Hepatocyte (in vitro differentiated cells): ENCODE results near the gene RNF217.

Source experiments
- EZH2phosphoT487 ChIP-seq: fragments of 200-600 bp; sonication (generic); IDR thresholded peaks from one replicate; pipeline ENCODE4 v1.6.1; 2018; ENCODE audit warnings: antibody characterized with exemption, mild to moderate bottlenecking, low read depth, moderate library complexity; ENCODE audit not compliant: unreplicated experiment, severe bottlenecking
- TF ChIP-seq, protein P1 (sequence below): fragments of 200-600 bp; sonication (generic); IDR thresholded peaks from 2 replicates; pipeline ENCODE4 v1.5.1; 2016; ENCODE audit warnings: antibody characterized with exemption, mild to moderate bottlenecking; ENCODE audit not compliant: poor library complexity

DNA sequence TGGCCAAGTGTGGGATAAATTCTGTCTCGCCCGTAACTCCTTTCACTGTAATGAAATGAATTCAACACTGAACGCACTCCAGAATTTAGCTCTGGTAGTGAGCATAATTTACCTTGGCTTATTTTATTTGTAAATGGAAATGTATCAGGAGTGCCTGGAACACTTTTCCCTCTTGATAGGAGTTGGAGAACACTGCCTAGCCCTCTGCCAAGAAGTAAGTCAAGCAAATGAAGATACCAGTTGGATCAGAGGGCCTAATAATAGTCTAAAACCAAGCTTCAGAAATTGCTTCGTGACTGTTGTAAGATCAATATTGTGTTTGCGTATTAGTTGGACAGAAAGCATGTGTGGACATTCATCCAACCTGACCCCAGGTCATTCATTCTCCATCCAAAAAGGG, 126.7 kb downstream of the RNF217 start:
- TF ChIP-seq, protein P1, sequence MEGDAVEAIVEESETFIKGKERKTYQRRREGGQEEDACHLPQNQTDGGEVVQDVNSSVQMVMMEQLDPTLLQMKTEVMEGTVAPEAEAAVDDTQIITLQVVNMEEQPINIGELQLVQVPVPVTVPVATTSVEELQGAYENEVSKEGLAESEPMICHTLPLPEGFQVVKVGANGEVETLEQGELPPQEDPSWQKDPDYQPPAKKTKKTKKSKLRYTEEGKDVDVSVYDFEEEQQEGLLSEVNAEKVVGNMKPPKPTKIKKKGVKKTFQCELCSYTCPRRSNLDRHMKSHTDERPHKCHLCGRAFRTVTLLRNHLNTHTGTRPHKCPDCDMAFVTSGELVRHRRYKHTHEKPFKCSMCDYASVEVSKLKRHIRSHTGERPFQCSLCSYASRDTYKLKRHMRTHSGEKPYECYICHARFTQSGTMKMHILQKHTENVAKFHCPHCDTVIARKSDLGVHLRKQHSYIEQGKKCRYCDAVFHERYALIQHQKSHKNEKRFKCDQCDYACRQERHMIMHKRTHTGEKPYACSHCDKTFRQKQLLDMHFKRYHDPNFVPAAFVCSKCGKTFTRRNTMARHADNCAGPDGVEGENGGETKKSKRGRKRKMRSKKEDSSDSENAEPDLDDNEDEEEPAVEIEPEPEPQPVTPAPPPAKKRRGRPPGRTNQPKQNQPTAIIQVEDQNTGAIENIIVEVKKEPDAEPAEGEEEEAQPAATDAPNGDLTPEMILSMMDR, result no peak
- TF ChIP-seq EZH2phosphoT487, result no peak
